Right lobe of liver (tissue), 4 donors: ENCODE results near the gene E2F1.

ENCODE experiments used
- CTCF ChIP-seq, 4 donors: fragments of 200-600 bp in 3 of 4; fragments of 450-650 bp in 1 of 4; IDR thresholded peaks; one replicate each; pipeline versions ENCODE4 v1.5.1 to v1.8.0; 2016 to 2022; ENCODE audit warnings: antibody characterized with exemption in 4 of 4, mild to moderate bottlenecking in 2 of 4
- POLR2A ChIP-seq: fragments of 450-650 bp; IDR thresholded peaks from one replicate; pipeline ENCODE4 v1.6.1; 2017; ENCODE audit warnings: antibody characterized with exemption, mild to moderate bottlenecking
- donor health status: DM: no; HTN: no; CAD: no.
- donor health status: DM: no; HTN: no; CAD: no.
- donor health status: DM: no; HTN: yes; CAD: no.

GRCh38 chr20:33680686-33681085 is 5.5 kb downstream of the E2F1 start:
- TF ChIP-seq CTCF (IDR thresholded peaks at IDR 0.05) (no peak), POLR2A (no peak)
